H9 (cell line): ENCODE measurements around the gene PROSER3. TPM values are rescaled to one million over a fixed set of nuclear protein-coding genes. Genes with fewer than 3 reads are reported as not detected.

ENCODE experiments used
- DNase-seq: peaks from one replicate; pipeline ENCODE4 v3.0.0-alpha.2; 2017
- H2AFZ ChIP-seq: one replicate; pipeline ENCODE4 v1.6.1; 2013; ENCODE audit warnings: mild to moderate bottlenecking, low read length, control low read depth, moderate library complexity
- H2AK5ac ChIP-seq: 2 replicates; pipeline ENCODE4 v1.6.1; 2013; ENCODE audit warnings: low read length, control low read depth, mixed read lengths; ENCODE audit not compliant: insufficient read length
- H2BK120ac ChIP-seq: one replicate; pipeline ENCODE4 v1.6.1; 2013; ENCODE audit warnings: low read depth, mild to moderate bottlenecking, low read length, control low read depth, inconsistent platforms; ENCODE audit not compliant: poor library complexity, severe bottlenecking
- H2BK12ac ChIP-seq: 2 replicates; pipeline ENCODE4 v1.6.1; 2013; ENCODE audit warnings: low read length, control low read depth, mixed read lengths, low read depth; ENCODE audit not compliant: insufficient read length
- H2BK15ac ChIP-seq: 2 replicates; pipeline ENCODE4 v1.6.1; 2013; ENCODE audit warnings: low read depth, low read length, control low read depth
- H2BK20ac ChIP-seq: one replicate; pipeline ENCODE4 v1.6.1; 2013; ENCODE audit warnings: low read depth, mild to moderate bottlenecking, low read length, control low read depth, inconsistent platforms; ENCODE audit not compliant: poor library complexity, severe bottlenecking
- H2BK5ac ChIP-seq: 2 replicates; pipeline ENCODE4 v1.6.1; 2013; ENCODE audit warnings: low read length, control low read depth, mixed read lengths; ENCODE audit not compliant: insufficient read length
- H3K14ac ChIP-seq: 2 replicates; pipeline ENCODE4 v1.6.1; 2013; ENCODE audit warnings: low read length, control low read depth; ENCODE audit not compliant: insufficient read depth
- H3K18ac ChIP-seq: 2 replicates; pipeline ENCODE4 v1.6.1; 2013; ENCODE audit warnings: low read depth, mild to moderate bottlenecking, mixed read lengths, low read length, control low read depth; ENCODE audit not compliant: insufficient read length
- H3K23ac ChIP-seq: 2 replicates; pipeline ENCODE4 v1.6.1; 2013; ENCODE audit warnings: low read length, control low read depth, mixed read lengths, low read depth; ENCODE audit not compliant: insufficient read length
- H3K23me2 ChIP-seq: 2 replicates; pipeline ENCODE4 v1.6.1; 2013; ENCODE audit warnings: low read depth, mild to moderate bottlenecking, mixed read lengths, low read length, control low read depth; ENCODE audit not compliant: insufficient read length, poor library complexity, severe bottlenecking
- H3K27ac ChIP-seq: 2 replicates; pipeline ENCODE4 v1.5.1; 2013; ENCODE audit warnings: low read length, control low read depth, mixed read lengths, low read depth; ENCODE audit not compliant: insufficient read length
- H3K27me3 ChIP-seq: 2 replicates; pipeline ENCODE4 v1.6.1; 2013; ENCODE audit warnings: low read length, control low read depth, inconsistent platforms; ENCODE audit not compliant: insufficient read depth
- H3K4ac ChIP-seq: 2 replicates; pipeline ENCODE4 v1.6.1; 2013; ENCODE audit warnings: low read depth, mild to moderate bottlenecking, control low read depth, inconsistent platforms, low read length, moderate library complexity
- H3K4me1 ChIP-seq: 2 replicates; pipeline ENCODE4 v1.6.1; 2013; ENCODE audit warnings: low read length, control low read depth, inconsistent platforms; ENCODE audit not compliant: insufficient read depth
- H3K4me2 ChIP-seq: 2 replicates; pipeline ENCODE4 v1.6.1; 2013; ENCODE audit warnings: low read length, control low read depth, mixed read lengths; ENCODE audit not compliant: insufficient read length, insufficient read depth
- H3K56ac ChIP-seq: 2 replicates; pipeline ENCODE4 v1.6.1; 2013; ENCODE audit warnings: low read depth, mild to moderate bottlenecking, mixed read lengths, low read length, control low read depth; ENCODE audit not compliant: insufficient read length
- H3K79me1 ChIP-seq: 2 replicates; pipeline ENCODE4 v1.6.1; 2013; ENCODE audit warnings: low read depth, mild to moderate bottlenecking, moderate library complexity, low read length, control low read depth, inconsistent platforms; ENCODE audit not compliant: insufficient read depth, poor library complexity, severe bottlenecking
- H3K79me2 ChIP-seq: 2 replicates; pipeline ENCODE4 v1.6.1; 2013; ENCODE audit warnings: low read length, control low read depth, inconsistent platforms; ENCODE audit not compliant: insufficient read depth
- H3K9ac ChIP-seq: 2 replicates; pipeline ENCODE4 v1.6.1; 2013; ENCODE audit warnings: low read length, control low read depth, mixed read lengths; ENCODE audit not compliant: insufficient read length; ENCODE audit errors: extremely low read depth
- H3K9me3 ChIP-seq: one replicate; pipeline ENCODE4 v1.6.1; 2013; ENCODE audit warnings: low read depth, low read length, inconsistent platforms; ENCODE audit not compliant: control insufficient read depth
- H3T11ph ChIP-seq: one replicate; pipeline ENCODE4 v1.6.1; 2013; ENCODE audit warnings: mild to moderate bottlenecking, low read length, control low read depth, inconsistent platforms
- H4K20me1 ChIP-seq: one replicate; pipeline ENCODE4 v1.6.1; 2013; ENCODE audit not compliant: control insufficient read depth, insufficient read length, insufficient read depth
- H4K5ac ChIP-seq: 2 replicates; pipeline ENCODE4 v1.6.1; 2013; ENCODE audit warnings: low read depth, mild to moderate bottlenecking, mixed read lengths, low read length, control low read depth; ENCODE audit not compliant: insufficient read length
- H4K8ac ChIP-seq: replicated peaks from 2 replicates; pipeline ENCODE4 v1.6.1; 2013; ENCODE audit warnings: low read length, control low read depth, mixed read lengths, low read depth; ENCODE audit not compliant: insufficient read length
- H4K91ac ChIP-seq: 2 replicates; pipeline ENCODE4 v1.6.1; 2013; ENCODE audit warnings: low read depth, mild to moderate bottlenecking, moderate library complexity, mixed read lengths, low read length, control low read depth; ENCODE audit not compliant: insufficient read length
- H3K27ac Mint-ChIP-seq, 3 experiments: 2 replicates in 2 of 3; 3 replicates in 1 of 3; pipeline ENCODE4 v1.8.0; 2020 to 2021; ENCODE audit warnings: mixed read lengths in 3 of 3, mild to moderate bottlenecking in 1 of 3, moderate library complexity in 1 of 3
- H3K27me3 Mint-ChIP-seq: 2 replicates; pipeline ENCODE4 v1.8.0; 2021; ENCODE audit warnings: low read depth, mild to moderate bottlenecking, moderate library complexity, mixed read lengths
- H3K36me3 Mint-ChIP-seq, 3 experiments: 2 replicates in 2 of 3; 3 replicates in 1 of 3; pipeline ENCODE4 v1.8.0; 2020 to 2021; ENCODE audit warnings: low read depth in 3 of 3, mixed read lengths in 3 of 3; ENCODE audit not compliant: insufficient read depth in 1 of 3
- H3K4me1 Mint-ChIP-seq, 2 experiments: 2 replicates each; pipeline ENCODE4 v1.8.0; 2020; ENCODE audit warnings: mixed read lengths in 2 of 2
- H3K4me3 Mint-ChIP-seq, 2 experiments: 2 replicates in 1 of 2; 3 replicates in 1 of 2; pipeline ENCODE4 v1.8.0; 2020 to 2021; ENCODE audit warnings: mild to moderate bottlenecking in 2 of 2, mixed read lengths in 2 of 2, moderate library complexity in 1 of 2
- H3K9me3 Mint-ChIP-seq, 2 experiments: 2 replicates in 1 of 2; 3 replicates in 1 of 2; pipeline ENCODE4 v1.8.0; 2020; ENCODE audit warnings: mild to moderate bottlenecking in 2 of 2, mixed read lengths in 2 of 2, moderate library complexity in 1 of 2
- CTCF ChIP-seq: fragments of 200-600 bp; sonication (generic); conservative IDR thresholded peaks from 3 replicates; pipeline ENCODE4 v1.8.0; 2021; ENCODE audit warnings: antibody characterized with exemption, mild to moderate bottlenecking
- WGBS: extraction: QIAGEN DNeasy Blood & Tissue Kit; methylation state at CpG from one replicate; pipeline ENCODE4 v1.1.7; 2013; ENCODE audit warnings: missing lambda C conversion rate, low lambda C conversion rate, mixed read lengths; ENCODE audit not compliant: insufficient read length; ENCODE audit errors: extremely low coverage; 5-methylcytosine and 5-hydroxymethylcytosine counted together
- long read RNA-seq: library from polyadenylated mRNA; unstranded; transcript quantifications from one replicate; pipeline ENCODE4 v2.0.0, GENCODE V29; 2020
- total RNA-seq: library from RNA; stranded (reverse); gene quantifications from 2 replicates; pipeline ENCODE4 v1.2.1, GENCODE V29; 2021

Gene PROSER3
- 21.8 and 29.1 TPM in 2 replicates for total RNA-seq
- long read RNA-seq, partial matches to known transcripts: 2 of 6 reads
- long read RNA-seq, other reads (novel, unspliced or antisense): 2 of 6 reads

GRCh38 chr19:35757749-35758608 is at the start of gene PROSER3:
Gene PROSER3, plus strand, starts transcription at chr19:35758176. Its CDS starts 40 bp downstream, at chr19:35758216.
- Histone ChIP-seq H2AFZ (no peak within 1 kb of the TSS), H3K9ac (peak within 1 kb of the TSS; percentile 71), H4K91ac (no peak within 1 kb of the TSS), H3K27ac (no peak within 1 kb of the TSS), H3T11ph (no peak within 1 kb of the TSS), H2BK20ac (no peak within 1 kb of the TSS), H3K4me1 (no peaks in the 10 kb centered on the region), H3K79me2 (no peaks in the 10 kb centered on the region), H3K4me2 (peak within 1 kb of the TSS; percentile 47), H3K79me1 (no peaks in the 10 kb centered on the region), H2BK120ac (no peak within 1 kb of the TSS), H2BK12ac (no peak within 1 kb of the TSS), H2BK15ac (no peak within 1 kb of the TSS), H3K23me2 (peaks cover 15% of the 10 kb centered on the region), H3K23ac (no peak within 1 kb of the TSS), H3K27me3 (no peaks in the 10 kb centered on the region), H3K18ac (peak within 1 kb of the TSS; percentile 79), H3K9me3 (no peaks in the 10 kb centered on the region), H3K56ac (no peak within 1 kb of the TSS), H3K14ac (peak within 1 kb of the TSS; percentile 70), H2BK5ac (no peak within 1 kb of the TSS), H2AK5ac (no peak within 1 kb of the TSS), H4K5ac (no peak within 1 kb of the TSS), H3K4ac (no peak within 1 kb of the TSS), H4K20me1 (no peaks in the 10 kb centered on the region), H4K8ac (no peak within 1 kb of the TSS)
- H3K9me3 Mint-ChIP-seq: no peaks in the 10 kb centered on the region
- H3K27ac Mint-ChIP-seq: peak within 1 kb of the TSS; percentile 68 to 97 (median 95); a peak in 5 of 7 replicates
- no CpG with 5 or more reads among the region's 53 CpGs for WGBS
- peak within 1 kb of the TSS; percentile 91 to 95 for H3K4me3 Mint-ChIP-seq
- H3K4me1 Mint-ChIP-seq: peaks cover 12 to 23% of the 10 kb centered on the region in 2 experiments
- H3K27me3 Mint-ChIP-seq: peaks cover 7% of the 10 kb centered on the region
- peaks cover 6 to 29% (median 26%) of the 10 kb centered on the region in 3 experiments; a peak in 6 of 7 replicates for H3K36me3 Mint-ChIP-seq
- TF ChIP-seq CTCF: no peak
- DNase-seq: peak; percentile 99
